Activated naive CD4-positive, alpha-beta T cell treated with anti-CD3 and anti-CD28 coated beads, Interleukin-2, amount 50 U/mL, for 72 hours (primary cell): ENCODE data around the gene C9orf78. TPM values are rescaled to one million over a fixed set of nuclear protein-coding genes. Genes with fewer than 3 reads are reported as not detected.

ENCODE experiments used
- ATAC-seq, 2 donors: fragments of 150-1000 bp; cut with Tn5 transposase; 2 replicates each; pipeline ENCODE4 v1.10.0; 2021; ENCODE audit warnings: mild to moderate bottlenecking in 2 of 2, moderate library complexity in 2 of 2
- DNase-seq, 2 donors: peaks; one replicate each; pipeline ENCODE4 v3.0.0; 2021 to 2022; ENCODE audit warnings: low spot score in 2 of 2
- H3K27ac Mint-ChIP-seq, 2 donors: one replicate each; pipeline ENCODE4 v1.8.0; 2022; ENCODE audit warnings: mild to moderate bottlenecking in 2 of 2, mixed read lengths in 2 of 2
- H3K36me3 Mint-ChIP-seq, 2 donors: one replicate each; pipeline ENCODE4 v1.8.0; 2022; ENCODE audit warnings: mixed read lengths in 2 of 2
- H3K9me3 Mint-ChIP-seq, 2 donors: one replicate each; pipeline ENCODE4 v1.8.0; 2022; ENCODE audit warnings: mixed read lengths in 2 of 2
- total RNA-seq, 2 donors: library from RNA; stranded (reverse); gene quantifications; one replicate each; pipeline ENCODE4 v1.2.3, GENCODE V29; 2022

The C9orf78 gene
- total RNA-seq, 2 donors from 2014 or later = 43.9 to 58.4 TPM

DNA sequence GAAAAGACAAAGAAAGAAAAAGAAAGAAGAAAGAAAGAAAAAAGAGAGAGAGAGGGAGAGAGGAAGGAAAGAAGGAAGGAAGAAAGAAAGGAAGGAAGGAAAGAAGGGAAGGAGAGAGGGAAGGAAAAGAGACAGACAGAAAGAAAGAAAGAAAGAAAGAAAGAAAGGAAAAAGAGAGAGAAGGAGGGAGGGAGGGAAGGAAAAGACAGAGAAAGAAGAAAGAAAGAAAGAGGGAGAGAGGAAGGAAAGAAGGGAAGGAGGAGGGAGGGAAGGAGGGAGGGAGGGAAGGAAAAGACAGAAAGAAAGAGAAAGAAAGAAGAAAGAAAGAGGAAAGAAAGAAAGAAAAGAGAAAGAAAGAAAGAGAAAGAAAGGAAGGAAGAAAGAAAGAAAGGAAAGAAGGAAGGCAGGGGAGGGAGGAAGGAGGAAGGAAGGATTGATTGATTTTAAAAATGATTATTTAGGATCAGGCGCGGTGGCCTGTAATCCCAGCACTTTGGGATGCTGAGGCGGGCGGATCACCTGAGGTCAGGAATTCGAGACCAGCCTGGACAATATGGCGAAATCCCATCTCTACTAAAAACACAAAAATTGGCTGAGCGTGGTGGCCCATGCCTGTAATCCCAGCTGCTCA, 55.4 kb downstream of the C9orf78 start:
- DNase-seq = no peak
- no peak for ATAC-seq
- H3K9me3 Mint-ChIP-seq = no peaks in the 10 kb centered on the region
- H3K27ac Mint-ChIP-seq = no peak overlapping the region
- no peaks in the 10 kb centered on the region for H3K36me3 Mint-ChIP-seq

DNA sequence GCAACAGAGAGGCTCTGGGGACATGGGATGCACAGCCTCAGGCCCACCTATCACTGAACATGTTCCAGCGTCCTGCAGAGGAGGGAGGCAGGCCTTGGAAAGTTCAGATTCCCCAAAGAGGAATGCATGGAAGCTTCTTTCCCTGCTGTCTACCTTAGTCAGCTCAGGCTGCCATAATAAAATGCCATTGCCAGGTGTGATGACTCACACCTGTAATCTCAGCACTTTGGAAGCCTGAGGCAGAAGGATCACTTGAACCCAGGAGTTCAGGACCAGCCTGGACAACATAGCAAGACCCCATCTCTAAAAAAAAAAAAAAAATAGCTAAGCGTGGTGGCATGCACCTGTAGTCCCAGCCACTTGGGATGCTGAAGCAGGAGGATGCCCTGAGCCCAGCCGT, 56.6 kb downstream of the C9orf78 start:
- no peaks in the 10 kb centered on the region for H3K9me3 Mint-ChIP-seq
- no peaks in the 10 kb centered on the region for H3K36me3 Mint-ChIP-seq
- no peak for DNase-seq
- ATAC-seq = no peak
- H3K27ac Mint-ChIP-seq = no peak overlapping the region

DNA sequence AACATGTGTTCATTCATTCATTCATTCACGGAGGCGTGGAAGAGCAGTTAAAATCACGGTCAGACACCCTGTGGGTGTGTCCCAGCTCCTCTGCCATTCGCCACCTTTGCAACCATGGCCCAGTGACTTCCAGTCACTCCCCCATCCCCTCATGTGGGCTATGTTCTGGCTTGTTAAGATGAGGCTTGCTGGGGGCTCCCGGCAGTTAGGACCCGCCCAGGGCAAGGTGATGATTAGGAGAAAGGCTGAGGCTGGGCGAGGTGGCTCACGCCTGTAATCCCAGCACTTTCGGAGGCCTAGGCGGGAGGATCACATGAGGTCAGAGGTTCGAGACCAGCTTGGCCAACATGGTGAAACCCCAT, 57.3 kb downstream of the C9orf78 start:
- H3K27ac Mint-ChIP-seq = peak overlapping the region in 1 of 2 donors; percentile 77
- peak; percentile 12 to 18 for ATAC-seq
- no peaks in the 10 kb centered on the region for H3K36me3 Mint-ChIP-seq
- no peak for DNase-seq
- no peaks in the 10 kb centered on the region for H3K9me3 Mint-ChIP-seq

Other genes starting within 250 kb of the C9orf78 start
- under 1 TPM in 1 of 2 donors, not detected in 1; 0.41 TPM for gene C9orf50, start 214.2 kb downstream of the C9orf78 start, total RNA-seq
- 10 to 100 TPM; 47.5 to 56.4 TPM for gene NTMT1, start 209.1 kb downstream of the C9orf78 start, total RNA-seq
- 10 to 100 TPM; 16.3 to 17.6 TPM for gene ASB6, start 193.1 kb downstream of the C9orf78 start, total RNA-seq
- gene PRRX2, start 169.6 kb downstream of the C9orf78 start, total RNA-seq = 1 to 10 TPM in 1 of 2 donors, not detected in 1; 1.7 TPM
- under 1 TPM in 1 of 2 donors, not detected in 1; 0.41 TPM for gene PTGES, start 82.2 kb downstream of the C9orf78 start, total RNA-seq
- 10 to 100 TPM; 17.2 to 29.7 TPM for gene TOR1B, start 32.1 kb downstream of the C9orf78 start, total RNA-seq
- 10 to 100 TPM; 33.4 to 48.6 TPM for gene TOR1A, start 11.1 kb downstream of the C9orf78 start, total RNA-seq
- 10 to 100 TPM; 50.7 to 58.5 TPM for gene USP20, start 183 bp upstream of the C9orf78 start, total RNA-seq
- 100 to 1,000 TPM; 183 to 199 TPM for gene FNBP1, start 207.9 kb upstream of the C9orf78 start, total RNA-seq
- gene GPR107, start 218.6 kb upstream of the C9orf78 start, total RNA-seq = 10 to 100 TPM; 23.1 to 41.8 TPM